GM19397 (cell line): Measurements from ENCODE around the gene DVL2.
A peak's percentile ranks its signal among the peaks of the same experiment; 100 is the strongest.

Experiments used
- ATAC-seq: cut with Tn5 transposase; IDR thresholded peaks from one replicate; pipeline ENCODE4 v1.9.1; 2021; ENCODE audit warnings: mild to moderate bottlenecking, moderate library complexity; ENCODE audit not compliant: unreplicated experiment

Gene DVL2

GRCh38 chr17:7219812-7220592 lies 14.3 kb downstream of the DVL2 start, which contains the start of the genes ACADVL and DLG4:
TSS of gene ACADVL (plus strand) at chr17:7219938. CDS start at chr17:7219985, 47 bp downstream.
TSS of gene DLG4 (minus strand) at chr17:7219836.
- ATAC-seq = peak; percentile 56

- ATAC-seq = no peak
Measured at GRCh38 chr17:7219229-7219811, 15.0 kb downstream of the DVL2 start.

- no peak for ATAC-seq
Measured at GRCh38 chr17:7218758-7219157, 15.6 kb downstream of the DVL2 start.

GRCh38 chr17:7218166-7218565 lies 16.2 kb downstream of the DVL2 start:
- no peak for ATAC-seq

GRCh38 chr17:7217113-7217987 lies 17.0 kb downstream of the DVL2 start:
- ATAC-seq = no peak

GRCh38 chr17:7216242-7217112 lies 17.8 kb downstream of the DVL2 start:
- no peak for ATAC-seq

- ATAC-seq = no peak
Measured at GRCh38 chr17:7215652-7216180, 18.6 kb downstream of the DVL2 start.

GRCh38 chr17:7215136-7215638 lies 19.1 kb downstream of the DVL2 start:
- no peak for ATAC-seq

GRCh38 chr17:7214300-7215135 lies 19.8 kb downstream of the DVL2 start:
- peak; percentile 84 for ATAC-seq

- ATAC-seq = no peak
Measured at GRCh38 chr17:7213895-7214299, 20.4 kb downstream of the DVL2 start.

GRCh38 chr17:7211491-7212273 lies 22.6 kb downstream of the DVL2 start:
- no peak for ATAC-seq

- ATAC-seq = no peak
Measured at GRCh38 chr17:7208754-7209460, 25.4 kb downstream of the DVL2 start.

- no peak for ATAC-seq
Measured at GRCh38 chr17:7208027-7208571, 26.2 kb downstream of the DVL2 start.

GRCh38 chr17:7207120-7208001 lies 27.0 kb downstream of the DVL2 start:
- ATAC-seq = no peak

GRCh38 chr17:7205561-7205960 lies 28.8 kb downstream of the DVL2 start:
- ATAC-seq = no peak

- ATAC-seq = peak; percentile 83
Measured at GRCh38 chr17:7204828-7205461, 29.4 kb downstream of the DVL2 start.
